GM10266 (cell line): ENCODE results near the gene ARID2.

Experiments
- DNase-seq: peaks from one replicate; pipeline ENCODE4 v3.0.0; 2012; ENCODE audit errors: extremely low spot score
- TF ChIP-seq, protein P1 (sequence below): IDR thresholded peaks from 2 replicates; pipeline ENCODE4 v1.5.1; 2012; ENCODE audit warnings: mild to moderate bottlenecking, low read depth; ENCODE audit not compliant: control insufficient read depth, insufficient read depth; ENCODE audit errors: missing control alignments

ARID2 gene

DNA sequence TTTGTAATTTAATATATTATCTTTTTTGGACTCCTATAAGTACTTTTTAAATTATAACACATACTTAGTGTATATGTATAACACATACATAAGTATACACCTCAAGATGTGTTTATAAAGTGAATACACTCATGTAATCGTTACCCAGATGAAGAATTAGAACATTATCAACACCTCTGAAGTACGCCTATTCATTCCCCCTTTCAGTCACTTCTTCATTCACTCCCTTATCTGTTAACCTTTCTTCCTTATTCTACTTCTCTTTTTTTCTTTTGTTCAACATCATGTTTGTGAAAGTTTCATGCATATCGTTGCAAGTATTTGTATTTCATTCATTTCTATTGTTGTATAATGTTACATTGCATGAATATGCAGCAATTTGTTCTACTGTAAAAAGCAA is 98.5 kb downstream of the ARID2 start:
- TF ChIP-seq, protein P1, sequence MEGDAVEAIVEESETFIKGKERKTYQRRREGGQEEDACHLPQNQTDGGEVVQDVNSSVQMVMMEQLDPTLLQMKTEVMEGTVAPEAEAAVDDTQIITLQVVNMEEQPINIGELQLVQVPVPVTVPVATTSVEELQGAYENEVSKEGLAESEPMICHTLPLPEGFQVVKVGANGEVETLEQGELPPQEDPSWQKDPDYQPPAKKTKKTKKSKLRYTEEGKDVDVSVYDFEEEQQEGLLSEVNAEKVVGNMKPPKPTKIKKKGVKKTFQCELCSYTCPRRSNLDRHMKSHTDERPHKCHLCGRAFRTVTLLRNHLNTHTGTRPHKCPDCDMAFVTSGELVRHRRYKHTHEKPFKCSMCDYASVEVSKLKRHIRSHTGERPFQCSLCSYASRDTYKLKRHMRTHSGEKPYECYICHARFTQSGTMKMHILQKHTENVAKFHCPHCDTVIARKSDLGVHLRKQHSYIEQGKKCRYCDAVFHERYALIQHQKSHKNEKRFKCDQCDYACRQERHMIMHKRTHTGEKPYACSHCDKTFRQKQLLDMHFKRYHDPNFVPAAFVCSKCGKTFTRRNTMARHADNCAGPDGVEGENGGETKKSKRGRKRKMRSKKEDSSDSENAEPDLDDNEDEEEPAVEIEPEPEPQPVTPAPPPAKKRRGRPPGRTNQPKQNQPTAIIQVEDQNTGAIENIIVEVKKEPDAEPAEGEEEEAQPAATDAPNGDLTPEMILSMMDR: no peak
- DNase-seq: no peak

DNA sequence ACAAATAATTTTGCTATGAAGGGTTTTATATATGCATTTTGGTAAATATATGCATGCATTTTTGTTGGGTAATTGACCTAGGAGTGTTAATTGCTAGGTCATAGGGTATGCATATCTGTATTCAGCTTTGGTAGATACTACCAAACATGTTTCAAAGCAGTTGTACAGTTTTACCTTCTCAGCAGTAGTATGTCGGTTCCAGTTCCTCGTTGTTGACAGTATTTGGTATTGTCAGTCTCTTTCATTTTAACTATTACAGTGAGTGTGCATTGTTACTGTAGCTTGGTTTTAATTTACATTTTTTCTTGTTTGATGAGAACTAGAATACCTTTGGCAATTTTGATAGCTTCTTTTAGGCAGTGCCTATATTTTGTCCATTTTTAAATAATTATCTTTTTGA is 98.9 kb downstream of the ARID2 start:
- DNase-seq: peak; percentile 6
- TF ChIP-seq, protein P1: no peak

DNA sequence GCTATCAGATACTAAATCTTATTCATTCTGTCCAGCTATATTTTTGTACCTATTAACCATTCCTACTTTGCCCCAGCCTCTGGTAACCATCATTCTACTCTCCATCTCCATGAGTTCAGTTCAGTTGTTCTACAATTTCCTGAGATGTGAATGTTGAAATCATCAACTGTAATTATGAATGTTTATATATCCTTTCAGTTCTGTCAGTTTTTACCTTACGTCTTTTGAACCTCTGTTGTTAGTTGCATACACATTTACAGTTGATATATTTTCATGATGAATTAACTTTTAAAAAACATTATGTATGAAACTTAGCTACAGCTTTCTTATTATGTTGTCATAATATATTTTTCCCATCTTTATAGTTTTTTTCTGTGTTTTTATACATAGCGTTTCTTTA is 102.1 kb downstream of the ARID2 start:
- DNase-seq: no peak
- TF ChIP-seq, protein P1: no peak

DNA sequence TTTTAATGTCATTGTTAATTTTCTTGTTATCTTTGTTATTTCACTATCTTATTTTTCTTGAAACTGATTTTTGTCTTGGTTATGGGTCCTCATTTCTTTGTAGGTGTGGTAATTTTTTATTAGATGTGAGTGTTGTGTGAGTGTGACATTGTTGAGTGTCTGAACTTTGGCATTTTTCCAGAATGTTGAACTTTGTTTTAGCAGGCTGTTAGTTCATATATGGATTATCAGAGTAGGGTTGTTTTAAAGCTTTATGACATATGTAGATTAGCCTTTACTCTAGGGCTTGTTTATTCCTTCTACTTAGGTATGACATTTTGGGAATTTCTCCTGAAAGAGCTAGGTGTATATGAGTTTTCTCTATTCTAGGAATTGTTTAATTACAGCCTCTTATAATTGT is 103.9 kb downstream of the ARID2 start:
- TF ChIP-seq, protein P1: no peak
- DNase-seq: no peak

GRCh38 chr12:45834809-45835208 is 105.3 kb downstream of the ARID2 start:
- TF ChIP-seq, protein P1: no peak
- no peak for DNase-seq

GRCh38 chr12:45839917-45840316 is 110.4 kb downstream of the ARID2 start:
- DNase-seq: no peak
- TF ChIP-seq, protein P1: no peak

DNA sequence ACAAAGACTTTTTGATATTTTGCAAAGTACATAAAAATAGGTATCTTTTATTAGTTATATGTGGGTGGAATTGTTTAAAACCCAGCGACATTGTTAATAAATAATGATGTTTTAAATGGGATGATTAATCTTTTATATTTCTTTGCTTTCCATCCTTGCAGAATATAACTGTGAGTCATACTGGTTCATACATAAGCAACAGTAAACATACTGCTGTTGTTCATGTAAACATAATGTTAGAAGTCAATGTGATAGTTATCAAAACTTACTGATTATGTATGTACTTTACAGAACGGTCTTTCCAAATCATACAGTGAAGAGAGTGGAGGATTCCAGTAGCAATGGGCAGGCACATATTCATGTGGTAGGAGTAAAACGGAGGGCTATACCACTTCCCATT is 119.8 kb downstream of the ARID2 start:
- TF ChIP-seq, protein P1: no peak
- no peak for DNase-seq
